ENCODE data around the gene ITGB6.

ITGB6 gene

GRCh38 chr2:160138406-160138805 lies 61.7 kb downstream of the ITGB6 start:
- no peak overlapping the region for H3K27ac ChIP-seq
- no peak for TF ChIP-seq ZFX (IDR thresholded peaks at IDR 0.05; ENCODE audit: borderline replicate concordance)
- TF ChIP-seq CTCF (IDR thresholded peaks at IDR 0.05), result no peak

DNA sequence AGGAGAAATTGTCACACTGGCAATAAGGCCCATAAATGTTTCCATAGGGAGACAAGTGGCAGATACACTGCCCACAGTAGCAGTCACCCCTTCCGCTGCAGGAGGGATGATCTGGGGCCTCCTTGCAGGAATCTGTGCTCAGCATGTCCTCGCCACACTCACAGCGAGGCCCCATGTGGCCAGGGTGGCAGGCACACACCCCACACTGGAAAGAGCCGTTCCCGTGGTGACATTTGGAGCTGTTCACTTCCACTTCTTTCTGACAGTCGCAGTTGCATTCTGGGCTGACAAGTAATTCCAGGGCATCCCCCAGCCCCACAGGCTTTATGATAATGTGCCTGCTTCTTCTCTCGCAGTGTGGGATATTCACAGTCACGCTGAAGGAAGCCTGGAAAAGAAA lies 62.6 kb downstream of the ITGB6 start:
- no peak overlapping the region for H3K27ac ChIP-seq

GRCh38 chr2:160132761-160133160 lies 67.3 kb downstream of the ITGB6 start:
- TF ChIP-seq ZFX (IDR thresholded peaks at IDR 0.05; ENCODE audit: borderline replicate concordance), result no peak
- no peak for TF ChIP-seq CTCF (IDR thresholded peaks at IDR 0.05)
- H3K27ac ChIP-seq, result no peak overlapping the region

More for the DNA sequence above, 62.6 kb downstream of the ITGB6 start:
- TF ChIP-seq CTCF (IDR thresholded peaks at IDR 0.05) (no peak), ZFX (IDR thresholded peaks at IDR 0.05; ENCODE audit: borderline replicate concordance) (no peak)

- H3K27ac ChIP-seq, result no peak overlapping the region
- no peak for TF ChIP-seq CTCF (IDR thresholded peaks at IDR 0.05)
These were observed 73.3 kb downstream of the ITGB6 start for GRCh38 chr2:160126756-160127155.

DNA sequence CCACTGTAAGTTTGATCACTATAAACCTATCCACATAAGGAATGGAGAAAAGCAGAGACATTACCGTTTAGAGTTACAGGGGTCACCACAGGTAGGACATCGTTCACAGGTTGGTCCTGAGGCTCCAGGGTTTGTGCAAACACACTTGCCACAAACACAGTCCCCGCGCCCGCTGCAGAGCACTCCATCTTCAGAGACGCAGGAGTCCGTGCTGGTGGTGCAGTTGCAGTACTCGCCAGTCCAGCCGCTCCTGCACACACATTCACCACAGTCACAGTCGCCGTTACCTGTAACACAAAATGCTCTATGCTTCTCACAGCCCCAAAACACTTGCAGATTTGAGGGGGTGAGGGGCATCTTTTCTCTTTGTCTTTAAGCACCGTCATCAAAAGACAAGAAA lies 73.8 kb downstream of the ITGB6 start:
- TF ChIP-seq CTCF (IDR thresholded peaks at IDR 0.05) (no peak), ZFX (IDR thresholded peaks at IDR 0.05; ENCODE audit: borderline replicate concordance) (no peak)
- no peak overlapping the region for H3K27ac ChIP-seq

- H3K27ac ChIP-seq, result no peak overlapping the region
- TF ChIP-seq CTCF (IDR thresholded peaks at IDR 0.05), result no peak
- TF ChIP-seq ZFX (IDR thresholded peaks at IDR 0.05; ENCODE audit: borderline replicate concordance), result no peak
These were observed 74.2 kb downstream of the ITGB6 start for GRCh38 chr2:160125828-160126227.

GRCh38 chr2:160125366-160125765 lies 74.7 kb downstream of the ITGB6 start:
- H3K27ac ChIP-seq, result no peak overlapping the region
- TF ChIP-seq ZFX (IDR thresholded peaks at IDR 0.05; ENCODE audit: borderline replicate concordance), result no peak
- no peak for TF ChIP-seq CTCF (IDR thresholded peaks at IDR 0.05)
